Ishikawa (cell line): Measurements from ENCODE around the gene TM9SF3.

Source experiments
- CEBPB ChIP-seq: IDR thresholded peaks from 2 replicates; pipeline ENCODE4 v1.6.1; 2012
- CREB1 ChIP-seq: IDR thresholded peaks from 2 replicates; pipeline ENCODE4 v1.6.1; 2012; ENCODE audit warnings: low read depth
- EGR1 ChIP-seq: IDR thresholded peaks from 2 replicates; pipeline ENCODE4 v1.6.1; 2012
- EP300 ChIP-seq: IDR thresholded peaks from 2 replicates; pipeline ENCODE4 v1.6.1; 2012; ENCODE audit warnings: borderline replicate concordance
- FOXM1 ChIP-seq: IDR thresholded peaks from 2 replicates; pipeline ENCODE4 v1.6.1; 2012; ENCODE audit warnings: low read depth, borderline replicate concordance
- MAX ChIP-seq: IDR thresholded peaks from 2 replicates; pipeline ENCODE4 v1.6.1; 2012
- NFIC ChIP-seq: IDR thresholded peaks from 2 replicates; pipeline ENCODE4 v1.6.1; 2012
- RAD21 ChIP-seq: IDR thresholded peaks from 2 replicates; pipeline ENCODE4 v1.6.1; 2012; ENCODE audit warnings: low read depth
- REST ChIP-seq: IDR thresholded peaks from 2 replicates; pipeline ENCODE4 v1.6.1; 2012; ENCODE audit warnings: low read depth, mild to moderate bottlenecking
- TAF1 ChIP-seq: IDR thresholded peaks from 2 replicates; pipeline ENCODE4 v1.6.1; 2012; ENCODE audit warnings: low read depth, mild to moderate bottlenecking
- TCF12 ChIP-seq: IDR thresholded peaks from 2 replicates; pipeline ENCODE4 v1.6.1; 2012; ENCODE audit warnings: low read depth
- TEAD4 ChIP-seq: IDR thresholded peaks from 2 replicates; pipeline ENCODE4 v1.6.1; 2012
- USF1 ChIP-seq: IDR thresholded peaks from 2 replicates; pipeline ENCODE4 v1.6.1; 2012
- YY1 ChIP-seq: IDR thresholded peaks from 2 replicates; pipeline ENCODE4 v1.6.1; 2012; ENCODE audit warnings: low read depth
- ZBTB7A ChIP-seq: IDR thresholded peaks from 2 replicates; pipeline ENCODE4 v1.6.1; 2012; ENCODE audit warnings: low read depth

TM9SF3 gene

GRCh38 chr10:96585736-96586418 is 935 bp downstream of the TM9SF3 start:
- no peak for TF ChIP-seq REST
- TF ChIP-seq TCF12 = no peak
- no peak for TF ChIP-seq USF1
- TF ChIP-seq RAD21 = no peak
- no peak for TF ChIP-seq TEAD4
- TF ChIP-seq EP300 = no peak
- no peak for TF ChIP-seq CEBPB
- no peak for TF ChIP-seq CREB1
- TF ChIP-seq EGR1 = no peak
- no peak for TF ChIP-seq FOXM1
- TF ChIP-seq MAX = no peak
- TF ChIP-seq TAF1 = no peak
- no peak for TF ChIP-seq NFIC
- no peak; the same call in 1 of the 2 replicates for TF ChIP-seq ZBTB7A
- TF ChIP-seq YY1 = no peak

GRCh38 chr10:96584474-96584873 is 2.3 kb downstream of the TM9SF3 start:
- TF ChIP-seq YY1 (no peak), USF1 (no peak), MAX (no peak), TAF1 (no peak), ZBTB7A (no peak), EP300 (no peak), TEAD4 (no peak), FOXM1 (no peak), CEBPB (no peak), CREB1 (no peak), RAD21 (no peak), EGR1 (no peak), REST (no peak), TCF12 (no peak)

- TF ChIP-seq RAD21 (no peak), USF1 (no peak), CEBPB (no peak), TEAD4 (no peak), YY1 (no peak), CREB1 (no peak), TAF1 (no peak), EP300 (no peak), ZBTB7A (no peak), NFIC (no peak), FOXM1 (no peak), MAX (no peak), REST (no peak), TCF12 (no peak), EGR1 (no peak)
Measured at GRCh38 chr10:96584035-96584434, 2.8 kb downstream of the TM9SF3 start.
